ENCODE data around the gene ADGRL3. TPM values are rescaled to one million over a fixed set of nuclear protein-coding genes. Genes with fewer than 3 reads are reported as not detected.

Gene ADGRL3
- total RNA-seq, 2 experiments from 2014 or later = not detected

GRCh38 chr4:61996943-61997342, 796.8 kb downstream of the ADGRL3 start:
- POLR2A ChIA-PET = no interaction called here
- Histone ChIP-seq H4K20me1 (ENCODE audit: insufficient read depth, low read length) (no peaks in the 10 kb centered on the region), H3K4me2 (ENCODE audit: low read length) (no peak overlapping the region), H3K27ac (ENCODE audit: low read depth, low read length, poor library complexity, severe bottlenecking) (no peak overlapping the region), H3K79me2 (ENCODE audit: insufficient read depth, low read depth, low read length) (no peaks in the 10 kb centered on the region), H3K4me1 (ENCODE audit: insufficient read depth, low read length, poor library complexity, severe bottlenecking) (no peaks in the 10 kb centered on the region), H3K36me3 (ENCODE audit: insufficient read depth, low read length) (no peaks in the 10 kb centered on the region), H3K4me3 (ENCODE audit: low read depth, low read length, poor library complexity, severe bottlenecking) (no peak overlapping the region), H3K9me3 (ENCODE audit: low read length) (no peaks in the 10 kb centered on the region), H3K9me2 (ENCODE audit: insufficient read depth, low read length) (no peaks in the 10 kb centered on the region), H2AFZ (ENCODE audit: low read length) (no peak overlapping the region)
- intact Hi-C loops (cut with micrococcal nuclease; ENCODE audit: unreplicated experiment) = no loop called here
- no TSS peak for BruUV-seq (replicated peaks)
- no peak for TF ChIP-seq EZH2phosphoT487 (IDR thresholded peaks at IDR 0.05; ENCODE audit: borderline replicate concordance, low read depth, low read length)
- no peak for TF ChIP-seq CTCF (conservative IDR thresholded peaks at IDR 0.05; ENCODE audit: low read length)
- CTCF ChIA-PET (ENCODE audit: unreplicated experiment) = no interaction called here
- no peak for DNase-seq (ENCODE audit: low spot score)

- intact Hi-C loops (cut with micrococcal nuclease; ENCODE audit: unreplicated experiment) = no loop called here
- Histone ChIP-seq H2AFZ (ENCODE audit: low read length) (no peak overlapping the region), H3K4me3 (ENCODE audit: low read depth, low read length, poor library complexity, severe bottlenecking) (no peak overlapping the region), H3K79me2 (ENCODE audit: insufficient read depth, low read depth, low read length) (no peaks in the 10 kb centered on the region), H4K20me1 (ENCODE audit: insufficient read depth, low read length) (no peaks in the 10 kb centered on the region), H3K36me3 (ENCODE audit: insufficient read depth, low read length) (no peaks in the 10 kb centered on the region), H3K4me1 (ENCODE audit: insufficient read depth, low read length, poor library complexity, severe bottlenecking) (no peaks in the 10 kb centered on the region), H3K4me2 (ENCODE audit: low read length) (no peak overlapping the region), H3K9me3 (ENCODE audit: low read length) (no peaks in the 10 kb centered on the region), H3K27ac (ENCODE audit: low read depth, low read length, poor library complexity, severe bottlenecking) (no peak overlapping the region), H3K9me2 (ENCODE audit: insufficient read depth, low read length) (no peaks in the 10 kb centered on the region)
- DNase-seq (ENCODE audit: low spot score) = no peak
- POLR2A ChIA-PET = no interaction called here
- no TSS peak for BruUV-seq (replicated peaks)
- TF ChIP-seq CTCF (conservative IDR thresholded peaks at IDR 0.05; ENCODE audit: low read length) (no peak), EZH2phosphoT487 (IDR thresholded peaks at IDR 0.05; ENCODE audit: borderline replicate concordance, low read depth, low read length) (no peak)
- CTCF ChIA-PET (ENCODE audit: unreplicated experiment) = no interaction called here
Measured at GRCh38 chr4:61997831-61998230, 797.7 kb downstream of the ADGRL3 start.

GRCh38 chr4:62003695-62004094, 803.6 kb downstream of the ADGRL3 start:
- H3K27ac ChIP-seq (ENCODE audit: low read depth, low read length, poor library complexity, severe bottlenecking) = no peak overlapping the region
- intact Hi-C loops (cut with micrococcal nuclease; ENCODE audit: unreplicated experiment) = no loop called here
- POLR2A ChIA-PET = interaction anchor here (0.6 kb wide), 2 partner anchors 12 to 651 kb away, joined by 3 to 6 read pairs; no protein-coding TSS in a partner anchor

More at GRCh38 chr4:62003695-62004094, 803.6 kb downstream of the ADGRL3 start:
- no peaks in the 10 kb centered on the region for H3K36me3 ChIP-seq (ENCODE audit: insufficient read depth, low read length)
- no peaks in the 10 kb centered on the region for H3K79me2 ChIP-seq (ENCODE audit: insufficient read depth, low read depth, low read length)
- no peaks in the 10 kb centered on the region for H3K4me1 ChIP-seq (ENCODE audit: insufficient read depth, low read length, poor library complexity, severe bottlenecking)
- TF ChIP-seq CTCF (conservative IDR thresholded peaks at IDR 0.05; ENCODE audit: low read length) (no peak), EZH2phosphoT487 (IDR thresholded peaks at IDR 0.05; ENCODE audit: borderline replicate concordance, low read depth, low read length) (no peak)
- CTCF ChIA-PET (ENCODE audit: unreplicated experiment) = no interaction called here
- no peaks in the 10 kb centered on the region for H3K9me2 ChIP-seq (ENCODE audit: insufficient read depth, low read length)
- no TSS peak for BruUV-seq (replicated peaks)
- H3K9me3 ChIP-seq (ENCODE audit: low read length) = no peaks in the 10 kb centered on the region
- H3K4me3 ChIP-seq (ENCODE audit: low read depth, low read length, poor library complexity, severe bottlenecking) = no peak overlapping the region
- H3K4me2 ChIP-seq (ENCODE audit: low read length) = no peak overlapping the region
- no peaks in the 10 kb centered on the region for H4K20me1 ChIP-seq (ENCODE audit: insufficient read depth, low read length)
- DNase-seq (ENCODE audit: low spot score) = no peak
- no peak overlapping the region for H2AFZ ChIP-seq (ENCODE audit: low read length)

All from OCI-LY7 (cell line).